A673 (cell line): ENCODE measurements around the gene SNORC. TPM values are rescaled to one million over a fixed set of nuclear protein-coding genes. Genes with fewer than 3 reads are reported as not detected.

Source experiments
- BruUV-seq: library from RNA; stranded (reverse); fragments of 400-500 nt; replicated peaks from 2 replicates; lab custom pipeline; 2021; lab: Mats Ljungman, UMichigan
- CTCF ChIA-PET: fragments of 300-600 bp; sonication (Branson Sonifier 250); formaldehyde crosslinking; loops from one replicate; lab custom pipeline; 2022; ENCODE audit warnings: antibody characterized with exemption; lab: Charles Lee
- POLR2A ChIA-PET: fragments of 300-600 bp; sonication (Branson Sonifier 250); formaldehyde crosslinking; loops from one replicate; lab custom pipeline; 2022; ENCODE audit warnings: antibody characterized with exemption; ENCODE audit not compliant: low non-redundant PET; lab: Charles Lee
- DNase-seq: peaks from one replicate; pipeline ENCODE4 v3.0.0-alpha.2; 2015; ENCODE audit warnings: low spot score
- H3K27ac ChIP-seq: fragments of 200-600 bp; sonication (generic); 2 replicates; pipeline ENCODE4 v1.5.1; 2016; ENCODE audit warnings: mixed run types, low read depth, mild to moderate bottlenecking, mixed read lengths, antibody characterized with exemption, low read length; ENCODE audit not compliant: poor library complexity, severe bottlenecking
- H3K27me3 ChIP-seq: fragments of 200-600 bp; sonication (generic); replicated peaks from 2 replicates; pipeline ENCODE4 v1.6.1; 2017; ENCODE audit warnings: mixed run types, low read depth, mild to moderate bottlenecking, mixed read lengths, antibody characterized with exemption, low read length; ENCODE audit not compliant: insufficient read depth, poor library complexity
- H3K36me3 ChIP-seq: fragments of 200-600 bp; sonication (generic); 2 replicates; pipeline ENCODE4 v1.6.1; 2016; ENCODE audit warnings: mixed run types, mild to moderate bottlenecking, mixed read lengths, antibody characterized with exemption, low read length; ENCODE audit not compliant: insufficient read depth, poor library complexity, severe bottlenecking
- H3K4me1 ChIP-seq: fragments of 200-600 bp; sonication (generic); 2 replicates; pipeline ENCODE4 v1.6.1; 2017; ENCODE audit warnings: mixed run types, mild to moderate bottlenecking, mixed read lengths, antibody characterized with exemption, low read length; ENCODE audit not compliant: insufficient read depth, poor library complexity, severe bottlenecking
- H3K4me3 ChIP-seq: fragments of 200-600 bp; sonication (generic); 2 replicates; pipeline ENCODE4 v1.5.1; 2016; ENCODE audit warnings: low read depth, mixed run types, mild to moderate bottlenecking, mixed read lengths, low read length; ENCODE audit not compliant: poor library complexity, severe bottlenecking
- H3K9me3 ChIP-seq: fragments of 200-600 bp; sonication (generic); 2 replicates; pipeline ENCODE4 v1.6.1; 2016; ENCODE audit warnings: mixed run types, low read depth, mild to moderate bottlenecking, mixed read lengths, antibody characterized with exemption, low read length; ENCODE audit not compliant: poor library complexity, severe bottlenecking
- CTCF ChIP-seq: fragments of 300-800, 200-600 bp; sonication (generic); conservative IDR thresholded peaks from 2 replicates; pipeline ENCODE4 v1.5.1; 2017; ENCODE audit warnings: low read depth, mild to moderate bottlenecking, antibody characterized with exemption, low read length, moderate library complexity, mixed read lengths
- EZH2 ChIP-seq: fragments of 200-600 bp; sonication (generic); IDR thresholded peaks from 2 replicates; pipeline ENCODE4 v1.6.1; 2017; ENCODE audit warnings: borderline replicate concordance, low read depth, mild to moderate bottlenecking, mixed read lengths, antibody characterized with exemption, low read length; ENCODE audit not compliant: poor library complexity, severe bottlenecking
- intact Hi-C: fragments of 100-400 bp; cut with micrococcal nuclease; formaldehyde crosslinking; loops from one replicate; pipeline ENCODE4 v1.10.0; 2022; ENCODE audit not compliant: unreplicated experiment
- total RNA-seq: library from RNA; stranded (reverse); gene quantifications from 2 replicates; pipeline ENCODE4 v1.2.3, GENCODE V29; 2021

SNORC gene
- total RNA-seq, 1 experiment from 2014 or later, result 4.6 TPM

GRCh38 chr2:232869138-232870017 is 686 bp upstream of the SNORC start:
- Histone ChIP-seq H3K27ac (no peak overlapping the region), H3K27me3 (no peaks in the 10 kb centered on the region), H3K4me3 (no peak overlapping the region), H3K9me3 (no peaks in the 10 kb centered on the region), H3K4me1 (no peaks in the 10 kb centered on the region), H3K36me3 (no peaks in the 10 kb centered on the region)
- TF ChIP-seq CTCF (no peak), EZH2 (no peak)
- BruUV-seq, result no TSS peak
- DNase-seq, result no peak
- ChIA-PET CTCF (no interaction called here), POLR2A (no interaction called here)
- intact Hi-C loops, result no loop called here

DNA sequence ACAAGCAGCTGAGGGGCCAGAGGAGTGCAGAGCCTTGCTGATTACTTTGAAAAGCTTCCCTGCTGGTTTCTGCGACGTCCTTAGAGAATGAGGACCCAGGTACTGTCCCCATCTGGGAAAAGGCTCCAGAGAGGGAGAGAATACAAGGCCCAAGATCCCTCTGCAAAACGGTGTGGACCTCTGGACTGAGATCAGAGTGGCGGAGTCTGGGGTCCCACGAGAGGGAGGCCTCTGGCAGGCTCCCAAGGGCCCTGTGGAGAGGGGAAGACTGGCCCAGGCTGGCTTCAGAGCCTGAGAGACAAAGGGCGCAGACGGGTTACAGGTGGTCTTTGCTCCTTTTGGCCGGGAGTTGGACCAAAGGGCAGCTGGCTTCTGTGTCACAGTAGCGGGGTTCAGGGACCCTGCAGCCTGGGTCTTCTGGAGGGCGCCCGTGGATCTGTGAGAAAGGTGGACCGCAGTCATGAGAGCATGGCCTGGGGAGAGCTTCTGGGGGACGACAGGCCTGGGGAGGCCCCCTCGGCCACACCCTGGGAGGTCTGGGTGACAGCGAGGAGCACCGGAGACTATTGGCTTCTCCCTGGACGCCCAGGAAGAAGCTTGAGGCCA is 805 bp downstream of the SNORC start:
- Histone ChIP-seq H3K27me3 (no peaks in the 10 kb centered on the region), H3K4me3 (no peak overlapping the region), H3K4me1 (no peaks in the 10 kb centered on the region), H3K27ac (no peak overlapping the region), H3K9me3 (no peaks in the 10 kb centered on the region), H3K36me3 (no peaks in the 10 kb centered on the region)
- ChIA-PET POLR2A (no interaction called here), CTCF (no interaction called here)
- TF ChIP-seq EZH2 (no peak), CTCF (no peak)
- intact Hi-C loops, result no loop called here
- BruUV-seq, result no TSS peak
- no peak for DNase-seq

DNA sequence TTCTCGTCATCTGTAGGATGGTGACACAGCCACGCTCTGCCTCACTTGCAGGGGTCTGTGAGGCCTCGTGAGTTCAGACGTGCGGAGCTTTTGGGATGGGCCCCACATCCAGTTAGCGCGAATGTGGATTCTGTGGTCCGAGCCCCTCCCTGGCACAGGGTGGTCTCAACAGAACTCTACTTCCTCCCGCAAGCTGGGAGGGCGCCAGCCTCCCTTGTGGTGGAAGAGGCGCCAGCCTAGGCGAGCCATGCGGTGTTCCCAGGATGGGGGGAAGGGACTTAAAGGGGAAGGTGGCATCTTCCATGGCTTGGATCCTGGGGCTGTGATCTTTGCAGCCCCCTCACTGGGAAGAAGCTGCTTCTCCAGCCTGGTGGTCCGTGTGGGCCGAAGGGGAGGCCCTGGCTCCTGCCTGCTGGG is 1.4 kb downstream of the SNORC start:
- no peaks in the 10 kb centered on the region for H3K4me1 ChIP-seq
- POLR2A ChIA-PET, result no interaction called here
- no peaks in the 10 kb centered on the region for H3K9me3 ChIP-seq
- BruUV-seq, result no TSS peak
- no peaks in the 10 kb centered on the region for H3K36me3 ChIP-seq
- H3K27ac ChIP-seq, result no peak overlapping the region
- H3K4me3 ChIP-seq, result no peak overlapping the region
- no peak for DNase-seq
- H3K27me3 ChIP-seq, result no peaks in the 10 kb centered on the region
- TF ChIP-seq EZH2, result no peak
- TF ChIP-seq CTCF, result no peak
- intact Hi-C loops, result no loop called here
- CTCF ChIA-PET, result no interaction called here
